Measurements from ENCODE around the gene ZNF438.

ZNF438 gene

GRCh38 chr10:31011017-31011664 is 20.5 kb downstream of the ZNF438 start:
- DNase-seq = no peak

GRCh38 chr10:31010062-31010461 is 21.6 kb downstream of the ZNF438 start:
- DNase-seq = no peak

- DNase-seq = no peak
Observed at GRCh38 chr10:31005895-31006294, 25.8 kb downstream of the ZNF438 start.

GRCh38 chr10:31004611-31005193 is 27.0 kb downstream of the ZNF438 start:
- no peak for DNase-seq

- no peak for DNase-seq
Observed at GRCh38 chr10:31001740-31002139, 29.9 kb downstream of the ZNF438 start.

GRCh38 chr10:31000867-31001266 is 30.8 kb downstream of the ZNF438 start:
- DNase-seq = no peak

GRCh38 chr10:31000071-31000782 is 31.4 kb downstream of the ZNF438 start:
- DNase-seq = no peak

- DNase-seq = no peak
Observed at GRCh38 chr10:30999070-30999712, 32.5 kb downstream of the ZNF438 start.

GRCh38 chr10:30997536-30998235 is 34.0 kb downstream of the ZNF438 start:
- no peak for DNase-seq

GRCh38 chr10:30996481-30997005 is 35.1 kb downstream of the ZNF438 start:
- no peak for DNase-seq

- DNase-seq = no peak
Observed at GRCh38 chr10:30995081-30995770, 36.4 kb downstream of the ZNF438 start.

GRCh38 chr10:30993155-30993554 is 38.5 kb downstream of the ZNF438 start:
- no peak for DNase-seq

- no peak for DNase-seq
Observed at GRCh38 chr10:30992681-30993080, 39.0 kb downstream of the ZNF438 start.

- DNase-seq = no peak
Observed at GRCh38 chr10:30991647-30992011, 40.0 kb downstream of the ZNF438 start.

GRCh38 chr10:30990971-30991646 is 40.6 kb downstream of the ZNF438 start:
- DNase-seq = no peak

GRCh38 chr10:30990351-30990750 is 41.3 kb downstream of the ZNF438 start:
- DNase-seq = no peak

GRCh38 chr10:30988831-30989435 is 42.7 kb downstream of the ZNF438 start:
- no peak for DNase-seq

- DNase-seq = no peak
Observed at GRCh38 chr10:30987463-30987862, 44.2 kb downstream of the ZNF438 start.

GRCh38 chr10:30986053-30986555 is 45.6 kb downstream of the ZNF438 start:
- no peak for DNase-seq

- DNase-seq = no peak
Observed at GRCh38 chr10:30985512-30985911, 46.2 kb downstream of the ZNF438 start.
